Thoracic aorta (tissue), 2 donors: ENCODE data around the gene DEPDC5. TPM values are rescaled to one million over a fixed set of nuclear protein-coding genes. Genes with fewer than 3 reads are reported as not detected.

Experiments
- ATAC-seq: fragments of 150-250 bp; one replicate; pipeline ENCODE4 v1.8.0; 2017; ENCODE audit warnings: low read depth; ENCODE audit not compliant: insufficient number of reproducible peaks, low FRiP score
- DNase-seq: peaks from one replicate; pipeline ENCODE4 v3.0.0-alpha.2; 2020; ENCODE audit warnings: low spot score
- H3K27ac ChIP-seq, 2 donors: fragments of 200-600 bp; sonication (generic); 1 replicate in 1 of 2; 2 replicates in 1 of 2; pipeline ENCODE4 v1.5.1; 2016; ENCODE audit warnings: mild to moderate bottlenecking in 2 of 2, moderate library complexity in 2 of 2
- H3K27me3 ChIP-seq: fragments of 200-600 bp; sonication (generic); replicated peaks from 2 replicates; pipeline ENCODE4 v1.6.0; 2016; ENCODE audit warnings: mild to moderate bottlenecking; ENCODE audit not compliant: insufficient read depth
- H3K36me3 ChIP-seq: fragments of 200-600 bp; sonication (generic); one replicate; pipeline ENCODE4 v1.5.1; 2016
- H3K4me1 ChIP-seq, 2 donors: fragments of 200-600 bp; sonication (generic); 1 replicate in 1 of 2; 2 replicates in 1 of 2; pipeline versions ENCODE4 v1.5.1 to v1.6.0; 2016; ENCODE audit warnings: low read depth in 2 of 2, mild to moderate bottlenecking in 1 of 2; ENCODE audit not compliant: control insufficient read depth in 1 of 2
- H3K4me3 ChIP-seq: fragments of 200-600 bp; sonication (generic); 2 replicates; pipeline ENCODE4 v1.5.1; 2016; ENCODE audit warnings: mild to moderate bottlenecking
- H3K9me3 ChIP-seq: fragments of 200-600 bp; sonication (generic); 2 replicates; pipeline ENCODE4 v1.5.1; 2016
- total RNA-seq, 2 donors: library from RNA; depleted of rRNA; stranded (reverse); fragments of >200 nt; gene quantifications; one replicate each; pipeline versions ENCODE4 v1.1.0 to v1.2.3, GENCODE V29; 2016
- TF ChIP-seq, protein P1 (sequence below): fragments of 200-600 bp; sonication (generic); IDR thresholded peaks from one replicate; pipeline ENCODE4 v1.5.1; 2019; ENCODE audit warnings: antibody characterized with exemption

DEPDC5 gene
- total RNA-seq, 2 donors from 2014 or later, result 31.3 to 52.7 TPM

- Histone ChIP-seq H3K9me3 (no peaks in the 10 kb centered on the region), H3K27ac (no peak overlapping the region), H3K4me3 (no peak overlapping the region), H3K36me3 (peaks cover 62% of the 10 kb centered on the region), H3K27me3 (no peaks in the 10 kb centered on the region), H3K4me1 (no peaks in the 10 kb centered on the region)
- ATAC-seq (no peak), DNase-seq (no peak)
- TF ChIP-seq, protein P1, sequence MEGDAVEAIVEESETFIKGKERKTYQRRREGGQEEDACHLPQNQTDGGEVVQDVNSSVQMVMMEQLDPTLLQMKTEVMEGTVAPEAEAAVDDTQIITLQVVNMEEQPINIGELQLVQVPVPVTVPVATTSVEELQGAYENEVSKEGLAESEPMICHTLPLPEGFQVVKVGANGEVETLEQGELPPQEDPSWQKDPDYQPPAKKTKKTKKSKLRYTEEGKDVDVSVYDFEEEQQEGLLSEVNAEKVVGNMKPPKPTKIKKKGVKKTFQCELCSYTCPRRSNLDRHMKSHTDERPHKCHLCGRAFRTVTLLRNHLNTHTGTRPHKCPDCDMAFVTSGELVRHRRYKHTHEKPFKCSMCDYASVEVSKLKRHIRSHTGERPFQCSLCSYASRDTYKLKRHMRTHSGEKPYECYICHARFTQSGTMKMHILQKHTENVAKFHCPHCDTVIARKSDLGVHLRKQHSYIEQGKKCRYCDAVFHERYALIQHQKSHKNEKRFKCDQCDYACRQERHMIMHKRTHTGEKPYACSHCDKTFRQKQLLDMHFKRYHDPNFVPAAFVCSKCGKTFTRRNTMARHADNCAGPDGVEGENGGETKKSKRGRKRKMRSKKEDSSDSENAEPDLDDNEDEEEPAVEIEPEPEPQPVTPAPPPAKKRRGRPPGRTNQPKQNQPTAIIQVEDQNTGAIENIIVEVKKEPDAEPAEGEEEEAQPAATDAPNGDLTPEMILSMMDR, result no peak
Observed at GRCh38 chr22:31821572-31821971, 67.8 kb downstream of the DEPDC5 start.

DNA sequence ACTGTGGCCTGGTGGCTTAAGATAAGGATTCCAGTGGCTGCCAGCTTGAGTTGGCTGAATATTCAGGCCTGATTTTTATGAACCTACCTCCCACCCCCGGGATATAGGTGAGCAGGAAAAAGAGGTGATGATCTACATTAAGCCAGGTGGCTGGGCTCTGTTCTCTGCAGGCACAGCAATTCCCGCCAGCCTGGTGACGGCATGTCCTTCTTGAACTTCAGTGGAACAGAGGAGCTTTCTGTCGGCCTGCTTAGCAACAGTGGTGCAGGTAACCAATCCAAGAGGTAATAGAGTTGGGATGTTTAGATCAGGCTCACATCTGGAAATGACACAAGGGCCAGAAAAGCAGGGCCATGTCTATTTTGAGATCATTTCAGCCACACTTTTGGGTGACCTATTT is 68.7 kb downstream of the DEPDC5 start:
- no peak for ATAC-seq
- no peaks in the 10 kb centered on the region for H3K9me3 ChIP-seq
- TF ChIP-seq, protein P1, result no peak

GRCh38 chr22:31825513-31825912 is 71.7 kb downstream of the DEPDC5 start:
- TF ChIP-seq, protein P1, result no peak
- no peak overlapping the region for H3K4me3 ChIP-seq
- no peak for ATAC-seq
- no peak for DNase-seq
- H3K27ac ChIP-seq, result no peak overlapping the region
- H3K9me3 ChIP-seq, result no peaks in the 10 kb centered on the region
- no peaks in the 10 kb centered on the region for H3K27me3 ChIP-seq
- no peaks in the 10 kb centered on the region for H3K4me1 ChIP-seq
- peaks cover 38% of the 10 kb centered on the region for H3K36me3 ChIP-seq

More for the DNA sequence above, 68.7 kb downstream of the DEPDC5 start:
- H3K27me3 ChIP-seq, result no peaks in the 10 kb centered on the region
- H3K4me1 ChIP-seq, result no peaks in the 10 kb centered on the region
- H3K27ac ChIP-seq, result no peak overlapping the region
- DNase-seq, result no peak
- H3K4me3 ChIP-seq, result no peak overlapping the region
- peaks cover 62% of the 10 kb centered on the region for H3K36me3 ChIP-seq

GRCh38 chr22:31826443-31826842 is 72.6 kb downstream of the DEPDC5 start:
- TF ChIP-seq, protein P1, result no peak
- no peak overlapping the region for H3K4me3 ChIP-seq
- DNase-seq (no peak), ATAC-seq (no peak)
- H3K36me3 ChIP-seq, result peaks cover 28% of the 10 kb centered on the region
- H3K9me3 ChIP-seq, result no peaks in the 10 kb centered on the region
- no peak overlapping the region for H3K27ac ChIP-seq
- H3K27me3 ChIP-seq, result no peaks in the 10 kb centered on the region
- no peaks in the 10 kb centered on the region for H3K4me1 ChIP-seq

DNA sequence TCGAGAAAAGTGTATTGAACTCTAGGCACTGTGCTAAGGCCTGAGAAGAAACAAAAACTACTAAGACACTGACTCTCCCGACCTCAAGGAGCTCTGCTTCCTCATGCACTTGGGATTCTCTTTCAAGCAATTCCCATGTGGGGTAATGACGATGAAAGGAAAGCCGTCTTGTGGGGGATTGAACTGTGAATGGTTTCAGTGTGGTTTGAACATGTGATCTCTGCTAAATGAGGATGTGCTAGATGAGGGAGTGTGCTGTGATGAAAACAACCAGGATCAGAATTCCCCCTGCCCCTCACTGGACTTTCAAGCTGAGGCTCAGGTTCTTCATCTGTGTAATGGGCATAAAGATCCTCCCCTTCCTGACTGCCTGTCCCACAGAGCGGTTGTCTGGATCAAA is 74.9 kb downstream of the DEPDC5 start:
- H3K27me3 ChIP-seq, result no peaks in the 10 kb centered on the region
- DNase-seq, result no peak
- H3K36me3 ChIP-seq, result peaks cover 14% of the 10 kb centered on the region
- H3K4me3 ChIP-seq, result no peak overlapping the region
- no peaks in the 10 kb centered on the region for H3K4me1 ChIP-seq
- ATAC-seq, result no peak
- no peaks in the 10 kb centered on the region for H3K9me3 ChIP-seq
- H3K27ac ChIP-seq, result no peak overlapping the region
- TF ChIP-seq, protein P1, result no peak
